GM12875 (cell line): Measurements from ENCODE around the gene PARVB.

Experiments
- H3K4me3 ChIP-seq: one replicate; pipeline ENCODE4 v1.5.1; 2011; ENCODE audit warnings: low read depth, low read length, control low read depth
- TF ChIP-seq, protein P1 (sequence below): IDR thresholded peaks from 2 replicates; pipeline ENCODE4 v1.5.1; 2011; ENCODE audit warnings: low read depth, mild to moderate bottlenecking, control low read depth, inconsistent platforms, low read length, moderate library complexity, borderline replicate concordance; ENCODE audit not compliant: insufficient read depth

The PARVB gene

DNA sequence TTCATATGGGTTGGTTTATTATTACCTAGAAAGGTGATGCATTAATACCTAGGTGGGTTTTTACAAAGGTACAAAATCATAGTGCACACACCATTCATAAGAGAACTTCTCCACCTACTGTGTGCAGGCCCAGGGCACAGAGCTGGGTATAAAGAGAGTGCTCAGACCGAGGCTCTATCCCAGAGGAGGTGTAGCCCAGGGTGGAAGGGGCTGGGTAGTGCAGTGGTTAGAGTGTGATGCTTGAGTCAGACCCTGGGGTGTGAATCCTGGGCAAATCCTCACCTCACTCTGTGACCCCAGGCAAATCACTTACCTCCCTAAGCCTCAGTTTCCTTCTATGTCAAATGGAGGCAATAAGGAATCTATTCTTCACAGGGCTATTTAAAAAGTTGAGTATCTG lies 188.8 kb downstream of the PARVB start:
- TF ChIP-seq, protein P1, sequence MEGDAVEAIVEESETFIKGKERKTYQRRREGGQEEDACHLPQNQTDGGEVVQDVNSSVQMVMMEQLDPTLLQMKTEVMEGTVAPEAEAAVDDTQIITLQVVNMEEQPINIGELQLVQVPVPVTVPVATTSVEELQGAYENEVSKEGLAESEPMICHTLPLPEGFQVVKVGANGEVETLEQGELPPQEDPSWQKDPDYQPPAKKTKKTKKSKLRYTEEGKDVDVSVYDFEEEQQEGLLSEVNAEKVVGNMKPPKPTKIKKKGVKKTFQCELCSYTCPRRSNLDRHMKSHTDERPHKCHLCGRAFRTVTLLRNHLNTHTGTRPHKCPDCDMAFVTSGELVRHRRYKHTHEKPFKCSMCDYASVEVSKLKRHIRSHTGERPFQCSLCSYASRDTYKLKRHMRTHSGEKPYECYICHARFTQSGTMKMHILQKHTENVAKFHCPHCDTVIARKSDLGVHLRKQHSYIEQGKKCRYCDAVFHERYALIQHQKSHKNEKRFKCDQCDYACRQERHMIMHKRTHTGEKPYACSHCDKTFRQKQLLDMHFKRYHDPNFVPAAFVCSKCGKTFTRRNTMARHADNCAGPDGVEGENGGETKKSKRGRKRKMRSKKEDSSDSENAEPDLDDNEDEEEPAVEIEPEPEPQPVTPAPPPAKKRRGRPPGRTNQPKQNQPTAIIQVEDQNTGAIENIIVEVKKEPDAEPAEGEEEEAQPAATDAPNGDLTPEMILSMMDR: no peak
- no peak overlapping the region for H3K4me3 ChIP-seq

DNA sequence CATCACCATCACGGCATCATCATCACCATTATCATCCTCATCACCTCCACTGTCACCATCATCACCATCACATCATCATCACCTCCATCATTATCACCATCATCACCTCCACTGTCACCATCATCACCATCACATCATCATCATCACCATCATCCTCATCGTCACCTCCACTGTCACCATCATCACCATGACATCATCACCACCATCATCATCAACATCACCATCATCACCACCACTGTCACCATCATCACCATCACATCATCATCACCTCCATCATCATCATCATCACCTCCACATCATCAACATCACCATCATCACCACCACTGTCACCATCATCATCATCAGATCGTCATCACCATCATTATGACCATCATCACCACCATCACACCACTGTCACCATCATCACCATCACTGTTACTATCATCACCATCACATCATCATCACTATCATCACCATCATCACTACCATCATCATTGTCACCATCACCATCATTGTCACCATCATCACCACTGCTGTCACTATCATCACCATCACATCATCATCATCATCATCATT lies 189.5 kb downstream of the PARVB start:
- TF ChIP-seq, protein P1: no peak
- H3K4me3 ChIP-seq: no peak overlapping the region

DNA sequence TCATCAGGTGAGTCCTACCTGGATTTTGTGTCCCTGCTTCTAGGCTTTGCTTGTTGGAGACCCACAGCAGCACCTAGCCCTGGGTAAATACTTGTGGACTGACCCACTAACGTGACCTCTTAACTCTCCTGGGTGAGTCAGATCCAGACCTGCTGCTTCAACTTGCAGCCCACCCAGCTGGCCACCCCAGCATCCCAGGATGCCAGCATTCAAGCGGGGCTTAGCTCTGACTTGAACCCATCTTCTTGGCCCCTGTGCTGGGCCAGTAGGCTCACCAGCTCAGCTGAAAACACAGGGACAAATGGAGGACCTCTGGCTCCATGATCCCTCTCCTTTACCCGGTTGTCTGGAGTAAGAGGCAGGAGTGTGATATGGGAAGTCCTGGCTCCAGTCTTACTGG lies 190.1 kb downstream of the PARVB start:
- H3K4me3 ChIP-seq: no peak overlapping the region
- TF ChIP-seq, protein P1: no peak

DNA sequence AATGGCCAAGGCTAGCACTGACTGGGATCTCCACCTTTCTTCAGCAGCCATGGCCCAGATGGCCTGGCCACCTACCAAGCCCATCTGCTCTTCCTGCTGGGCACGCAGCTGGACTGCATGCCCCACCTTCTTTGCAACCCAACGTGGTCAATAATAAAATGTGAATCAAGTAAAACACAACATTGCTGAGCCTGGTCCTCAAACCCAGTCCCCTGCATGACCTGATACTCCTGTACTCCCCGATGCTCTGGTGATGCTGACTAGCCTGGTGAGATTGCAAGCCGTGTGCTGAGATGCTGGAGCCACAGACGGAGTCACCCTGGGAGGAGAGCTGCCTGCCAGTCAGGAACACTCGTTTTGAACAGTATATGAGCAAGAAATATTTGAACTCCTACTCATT lies 190.7 kb downstream of the PARVB start:
- no peak overlapping the region for H3K4me3 ChIP-seq
- TF ChIP-seq, protein P1: no peak

DNA sequence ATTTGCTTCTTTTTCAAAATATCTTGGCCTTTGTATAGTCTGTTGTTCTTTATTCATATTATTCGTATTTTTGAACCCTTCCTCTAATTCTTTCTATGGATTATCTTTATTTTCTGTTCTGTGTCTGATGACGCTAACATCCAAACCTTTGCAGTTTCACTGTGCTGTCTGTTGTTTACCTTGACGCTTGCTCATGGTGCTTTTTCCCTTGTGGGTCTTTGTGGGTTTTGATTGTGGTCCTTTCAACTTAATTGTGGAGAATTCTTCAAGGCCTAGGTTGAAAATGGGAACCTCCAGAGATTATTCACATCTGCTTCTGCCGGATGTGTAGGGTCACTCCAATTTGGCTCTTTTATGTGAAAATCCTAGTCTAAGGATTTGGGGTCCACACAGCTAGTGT lies 191.2 kb downstream of the PARVB start:
- no peak overlapping the region for H3K4me3 ChIP-seq
- TF ChIP-seq, protein P1: no peak

DNA sequence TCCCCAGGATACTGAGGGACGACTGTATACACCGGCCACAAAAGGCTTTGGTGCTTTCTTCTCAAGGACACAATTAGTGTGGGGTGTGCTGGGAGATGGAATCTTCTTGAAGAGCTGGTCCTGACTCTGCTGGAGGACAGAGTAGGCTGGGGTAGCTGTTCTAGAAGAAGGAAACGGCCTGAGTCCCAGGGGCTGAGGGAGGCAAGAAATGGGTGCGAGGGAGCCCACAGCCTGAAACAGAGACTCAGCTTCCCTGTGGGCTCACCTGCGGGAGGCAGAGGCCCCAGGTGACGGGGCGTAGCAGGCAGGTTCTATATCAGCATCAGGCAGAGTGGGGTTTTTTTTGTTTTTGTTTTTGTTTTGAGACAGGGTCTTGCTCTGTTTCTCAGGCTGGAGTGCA lies 193.2 kb downstream of the PARVB start:
- TF ChIP-seq, protein P1: no peak
- no peak overlapping the region for H3K4me3 ChIP-seq

DNA sequence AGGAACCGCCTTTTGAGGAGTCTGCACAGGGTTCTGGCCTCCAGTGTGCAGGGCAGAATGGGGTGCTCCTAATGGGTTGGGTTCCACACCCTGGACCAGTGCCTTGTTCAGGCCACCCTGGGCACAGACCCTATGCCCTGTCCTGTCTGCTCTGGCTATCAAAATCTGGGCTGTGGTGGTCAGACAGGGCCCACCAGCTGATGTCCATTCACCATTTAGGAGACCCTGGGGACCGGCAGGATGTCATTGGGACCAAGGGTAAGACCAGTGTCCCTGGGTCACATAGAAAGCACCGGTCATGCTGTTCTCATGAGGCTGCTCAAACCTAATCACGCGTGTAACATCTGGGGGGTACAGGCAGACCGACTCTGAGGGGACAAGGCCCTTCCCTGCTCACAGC lies 194.0 kb downstream of the PARVB start:
- TF ChIP-seq, protein P1: no peak
- no peak overlapping the region for H3K4me3 ChIP-seq
